DOHH2 (cell line): ENCODE data around the gene ACTMAP.
"Not testable (repeated sequence)": the region's sequence is repeated elsewhere in the genome, so short reads cannot be mapped to it uniquely, and the experiment has no call there.

ENCODE experiments used
- H3F3A ChIP-seq: fragments of 200-600 bp; sonication (generic), shearing (Covaris generic); 2 replicates; pipeline ENCODE4 v1.6.0; 2016; ENCODE audit warnings: antibody characterized with exemption, mild to moderate bottlenecking; ENCODE audit not compliant: control insufficient read depth, insufficient read depth
- H3K27ac ChIP-seq: fragments of 200-600 bp; sonication (generic); 2 replicates; pipeline ENCODE4 v1.5.1; 2014; ENCODE audit warnings: low read depth, mild to moderate bottlenecking, low read length, moderate library complexity
- H3K27me3 ChIP-seq: fragments of 200-600 bp; sonication (generic); 2 replicates; pipeline ENCODE4 v1.6.1; 2014; ENCODE audit warnings: mild to moderate bottlenecking, low read length, mixed read lengths; ENCODE audit not compliant: control insufficient read depth
- H3K36me3 ChIP-seq: fragments of 200-600 bp; sonication (generic); 2 replicates; pipeline ENCODE4 v1.6.1; 2014; ENCODE audit warnings: mild to moderate bottlenecking, low read length, moderate library complexity, mixed read lengths; ENCODE audit not compliant: control insufficient read depth
- H3K4me1 ChIP-seq: fragments of 200-600 bp; sonication (generic); 2 replicates; pipeline ENCODE4 v1.6.1; 2014; ENCODE audit warnings: mild to moderate bottlenecking, low read length, mixed read lengths; ENCODE audit not compliant: control insufficient read depth
- H3K4me2 ChIP-seq: fragments of 200-600 bp; sonication (generic); 2 replicates; pipeline ENCODE4 v1.6.0; 2014; ENCODE audit warnings: mild to moderate bottlenecking, low read length, moderate library complexity
- H3K4me3 ChIP-seq: fragments of 200-600 bp; sonication (generic); 2 replicates; pipeline ENCODE4 v1.5.1; 2014; ENCODE audit warnings: mild to moderate bottlenecking, low read length, mixed read lengths
- H3K79me2 ChIP-seq: fragments of 200-600 bp; sonication (generic); 2 replicates; pipeline ENCODE4 v1.6.1; 2014; ENCODE audit warnings: mild to moderate bottlenecking, low read length, mixed read lengths; ENCODE audit not compliant: control insufficient read depth
- H3K9me2 ChIP-seq: fragments of 200-600 bp; sonication (generic); replicated peaks from 2 replicates; pipeline ENCODE4 v1.6.1; 2014; ENCODE audit warnings: mild to moderate bottlenecking, low read length, mixed read lengths; ENCODE audit not compliant: control insufficient read depth
- H3K9me3 ChIP-seq: fragments of 200-600 bp; sonication (generic); 2 replicates; pipeline ENCODE4 v1.6.1; 2014; ENCODE audit warnings: antibody characterized with exemption, low read length, mixed read lengths; ENCODE audit not compliant: control insufficient read depth, insufficient read depth
- H4K20me1 ChIP-seq: fragments of 200-600 bp; sonication (generic); 2 replicates; pipeline ENCODE4 v1.6.0; 2014; ENCODE audit warnings: low read depth, mild to moderate bottlenecking, antibody characterized with exemption, low read length, moderate library complexity; ENCODE audit not compliant: control insufficient read depth, insufficient read depth
- CTCF ChIP-seq: fragments of 200-600 bp; sonication (generic); IDR thresholded peaks from one replicate; pipeline ENCODE4 v1.5.1; 2014; ENCODE audit warnings: antibody characterized with exemption, mild to moderate bottlenecking, low read depth, low read length; ENCODE audit not compliant: poor library complexity, severe bottlenecking
- EZH2phosphoT487 ChIP-seq: fragments of 200-600 bp; sonication (generic); IDR thresholded peaks from 2 replicates; pipeline ENCODE4 v1.6.1; 2017; ENCODE audit warnings: borderline replicate concordance, mild to moderate bottlenecking, antibody characterized with exemption, low read length, moderate library complexity, mixed read lengths

The ACTMAP gene

GRCh38 chr19:40791349-40791748, 41.1 kb upstream of the ACTMAP start:
- H3K36me3 ChIP-seq: peaks cover 11% of the 10 kb centered on the region; the same call in 1 of the 2 replicates
- no peak overlapping the region for H3K27ac ChIP-seq
- H3K9me2 ChIP-seq: no peaks in the 10 kb centered on the region
- H3K4me2 ChIP-seq: peak overlapping the region; percentile 72
- H3K79me2 ChIP-seq: no peaks in the 10 kb centered on the region
- H4K20me1 ChIP-seq: no peaks in the 10 kb centered on the region
- no peak overlapping the region for H3K4me3 ChIP-seq
- no peaks in the 10 kb centered on the region for H3K27me3 ChIP-seq
- no peaks in the 10 kb centered on the region for H3K9me3 ChIP-seq
- peaks cover 42% of the 10 kb centered on the region for H3K4me1 ChIP-seq
- no peak for TF ChIP-seq CTCF
- no peak for TF ChIP-seq EZH2phosphoT487
- peaks cover 12% of the 10 kb centered on the region for H3F3A ChIP-seq

- H3K36me3 ChIP-seq: 0 out of 2 replicates have a peak, but pooled peaks cover 2% of the 10 kb centered on the region
- H3K4me3 ChIP-seq: no peak overlapping the region
- H4K20me1 ChIP-seq: no peaks in the 10 kb centered on the region
- no peak for TF ChIP-seq EZH2phosphoT487
- TF ChIP-seq CTCF: no peak
- no peaks in the 10 kb centered on the region for H3K9me3 ChIP-seq
- peaks cover 4% of the 10 kb centered on the region for H3F3A ChIP-seq
- H3K4me2 ChIP-seq: no peak overlapping the region
- H3K27ac ChIP-seq: no peak overlapping the region
- H3K9me2 ChIP-seq: no peaks in the 10 kb centered on the region
- H3K4me1 ChIP-seq: peaks cover 23% of the 10 kb centered on the region
- H3K27me3 ChIP-seq: no peaks in the 10 kb centered on the region
- no peaks in the 10 kb centered on the region for H3K79me2 ChIP-seq
Measured at GRCh38 chr19:40786060-40787037, 36.1 kb upstream of the ACTMAP start.

GRCh38 chr19:40785526-40785925, 35.2 kb upstream of the ACTMAP start:
- Histone ChIP-seq H3K27ac (no peak overlapping the region), H3K9me3 (no peaks in the 10 kb centered on the region), H3K27me3 (no peaks in the 10 kb centered on the region), H3K4me3 (no peak overlapping the region), H3K36me3 (0 out of 2 replicates have a peak, but pooled peaks cover 2% of the 10 kb centered on the region), H3K9me2 (no peaks in the 10 kb centered on the region), H3K4me1 (peaks cover 20% of the 10 kb centered on the region), H3K4me2 (no peak overlapping the region), H4K20me1 (no peaks in the 10 kb centered on the region), H3K79me2 (no peaks in the 10 kb centered on the region), H3F3A (peaks cover 4% of the 10 kb centered on the region)
- TF ChIP-seq CTCF: no peak
- no peak for TF ChIP-seq EZH2phosphoT487

- not testable (repeated sequence) for H3K4me2 ChIP-seq, H4K20me1 ChIP-seq, H3K27me3 ChIP-seq, H3K36me3 ChIP-seq, H3K4me3 ChIP-seq, H3K9me2 ChIP-seq, H3K27ac ChIP-seq, H3K79me2 ChIP-seq, H3K9me3 ChIP-seq, H3F3A ChIP-seq
- peaks cover 28% of the 10 kb centered on the region for H3K4me1 ChIP-seq
Measured at GRCh38 chr19:40784146-40784545, 33.9 kb upstream of the ACTMAP start.
